Glutamatergic neuron (in vitro differentiated cells): ENCODE data around the gene LAMA2. TPM values are rescaled to one million over a fixed set of nuclear protein-coding genes. Genes with fewer than 3 reads are reported as not detected.

Source experiments
- DNase-seq: peaks from one replicate; pipeline ENCODE4 v3.0.0; 2022
- H3K27ac Mint-ChIP-seq: one replicate; pipeline ENCODE4 v1.8.0; 2020; ENCODE audit warnings: mild to moderate bottlenecking, mixed read lengths, inconsistent platforms; ENCODE audit not compliant: unreplicated experiment
- H3K27me3 Mint-ChIP-seq: one replicate; pipeline ENCODE4 v1.8.0; 2020; ENCODE audit warnings: mild to moderate bottlenecking, moderate library complexity, mixed read lengths, inconsistent platforms; ENCODE audit not compliant: unreplicated experiment
- H3K36me3 Mint-ChIP-seq: one replicate; pipeline ENCODE4 v1.8.0; 2020; ENCODE audit warnings: mild to moderate bottlenecking, mixed read lengths, inconsistent platforms; ENCODE audit not compliant: unreplicated experiment
- H3K4me1 Mint-ChIP-seq: one replicate; pipeline ENCODE4 v1.8.0; 2020; ENCODE audit warnings: mild to moderate bottlenecking, low read depth, mixed read lengths, inconsistent platforms; ENCODE audit not compliant: unreplicated experiment
- H3K4me3 Mint-ChIP-seq: one replicate; pipeline ENCODE4 v1.8.0; 2020; ENCODE audit warnings: mild to moderate bottlenecking, mixed read lengths, inconsistent platforms; ENCODE audit not compliant: unreplicated experiment
- H3K9me3 Mint-ChIP-seq: one replicate; pipeline ENCODE4 v1.8.0; 2020; ENCODE audit warnings: mild to moderate bottlenecking, moderate library complexity, mixed read lengths, inconsistent platforms; ENCODE audit not compliant: unreplicated experiment
- total RNA-seq: library from RNA; stranded (reverse); fragmentation: NEBNext Ultra II Directional; extraction: Animal tissue kit (Norgen Biotek cat#: 25700); gene quantifications from one replicate; pipeline ENCODE4 v1.2.1, GENCODE V29; 2021; ENCODE audit not compliant: unreplicated experiment
- TF ChIP-seq, protein P1 (sequence below): fragments of 200-600 bp; sonication (generic); IDR thresholded peaks from one replicate; pipeline ENCODE4 v1.5.0; 2021; ENCODE audit not compliant: partially characterized antibody, unreplicated experiment

The LAMA2 gene
- total RNA-seq, 1 donor from 2014 or later, result 2.4 TPM

DNA sequence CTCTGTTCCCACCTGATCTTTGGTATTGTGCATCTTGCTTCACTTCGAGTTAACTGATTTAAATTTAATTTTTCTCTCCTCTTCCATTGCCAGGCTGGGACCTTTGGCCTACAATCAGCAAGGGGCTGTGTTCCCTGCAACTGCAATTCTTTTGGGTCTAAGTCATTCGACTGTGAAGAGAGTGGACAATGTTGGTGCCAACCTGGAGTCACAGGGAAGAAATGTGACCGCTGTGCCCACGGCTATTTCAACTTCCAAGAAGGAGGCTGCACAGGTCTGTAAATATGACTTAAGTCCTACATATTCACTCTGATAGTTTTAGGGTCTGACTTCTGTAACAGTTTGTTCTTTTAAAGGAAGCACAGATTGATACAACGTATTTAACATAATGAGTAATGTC lies 414.7 kb downstream of the LAMA2 start:
- no peaks in the 10 kb centered on the region for H3K27me3 Mint-ChIP-seq
- DNase-seq, result no peak
- TF ChIP-seq, protein P1, sequence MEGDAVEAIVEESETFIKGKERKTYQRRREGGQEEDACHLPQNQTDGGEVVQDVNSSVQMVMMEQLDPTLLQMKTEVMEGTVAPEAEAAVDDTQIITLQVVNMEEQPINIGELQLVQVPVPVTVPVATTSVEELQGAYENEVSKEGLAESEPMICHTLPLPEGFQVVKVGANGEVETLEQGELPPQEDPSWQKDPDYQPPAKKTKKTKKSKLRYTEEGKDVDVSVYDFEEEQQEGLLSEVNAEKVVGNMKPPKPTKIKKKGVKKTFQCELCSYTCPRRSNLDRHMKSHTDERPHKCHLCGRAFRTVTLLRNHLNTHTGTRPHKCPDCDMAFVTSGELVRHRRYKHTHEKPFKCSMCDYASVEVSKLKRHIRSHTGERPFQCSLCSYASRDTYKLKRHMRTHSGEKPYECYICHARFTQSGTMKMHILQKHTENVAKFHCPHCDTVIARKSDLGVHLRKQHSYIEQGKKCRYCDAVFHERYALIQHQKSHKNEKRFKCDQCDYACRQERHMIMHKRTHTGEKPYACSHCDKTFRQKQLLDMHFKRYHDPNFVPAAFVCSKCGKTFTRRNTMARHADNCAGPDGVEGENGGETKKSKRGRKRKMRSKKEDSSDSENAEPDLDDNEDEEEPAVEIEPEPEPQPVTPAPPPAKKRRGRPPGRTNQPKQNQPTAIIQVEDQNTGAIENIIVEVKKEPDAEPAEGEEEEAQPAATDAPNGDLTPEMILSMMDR, result no peak

DNA sequence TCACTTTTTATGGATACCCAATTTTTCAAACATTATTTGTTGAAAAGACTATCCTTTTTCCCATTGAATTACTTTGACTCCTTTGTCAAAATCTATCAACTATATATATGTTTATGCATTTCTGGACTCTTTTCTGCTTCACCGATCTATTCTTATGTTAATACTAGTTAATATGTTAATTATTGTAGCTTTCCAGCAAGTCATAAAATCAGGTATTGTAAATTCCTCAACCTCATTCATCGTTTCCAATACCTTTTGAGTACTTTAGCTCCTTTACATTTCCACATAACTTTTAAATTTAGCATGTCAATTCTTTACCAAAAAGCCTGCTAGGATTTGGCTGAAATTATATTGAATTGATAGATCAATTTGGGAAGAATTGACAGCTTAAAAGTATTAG lies 419.7 kb downstream of the LAMA2 start:
- Mint-ChIP-seq H3K36me3 (no peaks in the 10 kb centered on the region), H3K27ac (no peak overlapping the region), H3K4me3 (no peak overlapping the region), H3K27me3 (no peaks in the 10 kb centered on the region), H3K9me3 (no peaks in the 10 kb centered on the region), H3K4me1 (peaks cover 6% of the 10 kb centered on the region)
- TF ChIP-seq, protein P1, result no peak
- DNase-seq, result no peak

More for the DNA sequence above, 414.7 kb downstream of the LAMA2 start:
- Mint-ChIP-seq H3K36me3 (no peaks in the 10 kb centered on the region), H3K27ac (no peak overlapping the region), H3K9me3 (no peaks in the 10 kb centered on the region), H3K4me1 (peaks cover 8% of the 10 kb centered on the region), H3K4me3 (no peak overlapping the region)

DNA sequence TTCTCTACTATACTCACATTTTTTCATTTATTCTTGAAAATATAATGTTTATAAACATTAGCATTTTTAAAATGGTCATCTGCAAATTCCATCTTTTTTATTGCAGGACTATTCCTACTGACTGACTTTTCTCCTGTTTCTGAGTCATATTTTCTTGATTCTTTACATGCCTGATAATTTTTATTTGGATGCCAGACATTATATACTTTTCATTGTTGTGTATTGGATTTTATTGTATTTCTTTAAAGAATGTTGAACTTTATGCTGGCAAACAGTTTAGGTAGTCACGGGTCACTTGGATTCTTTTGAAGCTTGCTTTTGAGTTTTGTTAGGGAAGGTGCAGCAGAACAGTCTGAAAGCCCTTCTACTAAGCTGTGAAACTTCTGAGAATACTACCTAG lies 423.9 kb downstream of the LAMA2 start:
- Mint-ChIP-seq H3K27ac (no peak overlapping the region), H3K4me3 (no peak overlapping the region), H3K36me3 (peaks cover 4% of the 10 kb centered on the region), H3K9me3 (peaks cover 9% of the 10 kb centered on the region), H3K27me3 (no peaks in the 10 kb centered on the region), H3K4me1 (no peaks in the 10 kb centered on the region)
- DNase-seq, result no peak
- TF ChIP-seq, protein P1, result no peak

DNA sequence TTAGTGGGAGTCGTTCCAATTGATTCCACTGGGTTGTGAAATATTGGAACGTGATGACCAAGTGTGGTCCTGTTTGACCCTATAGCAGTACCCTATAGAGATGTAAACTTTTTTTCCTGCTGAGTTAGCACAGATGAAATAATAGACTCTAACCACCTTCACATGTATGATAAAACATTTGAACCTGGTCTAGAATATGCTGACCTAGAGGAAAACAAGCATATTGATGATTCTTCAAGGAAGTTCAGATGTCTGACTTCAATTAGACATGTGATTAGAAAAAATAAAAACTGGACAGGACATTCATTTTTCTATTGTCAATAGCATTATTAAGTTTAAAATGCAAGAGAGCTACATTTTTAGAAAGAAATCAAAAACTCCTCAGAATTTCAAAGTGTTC lies 424.9 kb downstream of the LAMA2 start:
- Mint-ChIP-seq H3K9me3 (peaks cover 9% of the 10 kb centered on the region), H3K27ac (no peak overlapping the region), H3K4me1 (peaks cover 2% of the 10 kb centered on the region), H3K27me3 (no peaks in the 10 kb centered on the region), H3K36me3 (peaks cover 4% of the 10 kb centered on the region), H3K4me3 (no peak overlapping the region)
- DNase-seq, result no peak
- TF ChIP-seq, protein P1, result no peak

DNA sequence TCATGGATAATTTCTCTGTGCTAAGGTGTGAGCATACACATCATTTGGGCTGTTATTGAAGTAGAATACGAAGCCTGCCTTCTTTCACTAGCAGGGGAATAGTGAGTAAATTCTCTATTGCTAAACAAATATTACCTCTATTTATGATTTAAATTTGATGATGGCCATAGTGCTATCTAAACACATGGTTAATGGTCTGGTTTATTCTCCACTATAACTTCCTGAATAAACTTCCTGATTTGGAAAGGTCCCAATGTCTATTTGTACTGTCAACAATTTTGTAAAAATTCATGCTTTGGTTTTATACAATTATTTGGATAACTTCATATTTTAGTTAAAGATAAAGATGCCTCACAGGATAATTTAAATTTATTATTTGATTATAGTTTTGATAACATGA lies 426.2 kb downstream of the LAMA2 start:
- DNase-seq, result no peak
- TF ChIP-seq, protein P1, result no peak
- Mint-ChIP-seq H3K27ac (no peak overlapping the region), H3K4me3 (no peak overlapping the region), H3K27me3 (no peaks in the 10 kb centered on the region), H3K36me3 (peaks cover 4% of the 10 kb centered on the region), H3K9me3 (peaks cover 9% of the 10 kb centered on the region), H3K4me1 (peaks cover 3% of the 10 kb centered on the region)
